A204.1 (cell line): Measurements from ENCODE around the gene HAPLN2.
"Not testable (repeated sequence)": the region's sequence is repeated elsewhere in the genome, so short reads cannot be mapped to it uniquely, and the experiment has no call there.

ENCODE experiments used
- FAIRE-seq: peaks from 2 replicates; lab custom pipeline; 2012; peaks lifted over from hg19 to GRCh38; lab: Jason Lieb, UNC

HAPLN2 gene

GRCh38 chr1:156592158-156592909 lies 26.9 kb upstream of the HAPLN2 start:
- FAIRE-seq = no peak

- no peak for FAIRE-seq
Measured at GRCh38 chr1:156592910-156593660, 26.1 kb upstream of the HAPLN2 start.

GRCh38 chr1:156593661-156593989 lies 25.6 kb upstream of the HAPLN2 start:
- FAIRE-seq = no peak

- no peak for FAIRE-seq
Measured at GRCh38 chr1:156594190-156594589, 25.0 kb upstream of the HAPLN2 start.

- no peak for FAIRE-seq
Measured at GRCh38 chr1:156595016-156595415, 24.2 kb upstream of the HAPLN2 start.

- FAIRE-seq = no peak
Measured at GRCh38 chr1:156596426-156596825, 22.8 kb upstream of the HAPLN2 start.

GRCh38 chr1:156598125-156598524 lies 21.1 kb upstream of the HAPLN2 start:
- no peak for FAIRE-seq

GRCh38 chr1:156598731-156599432 lies 20.3 kb upstream of the HAPLN2 start:
- no peak for FAIRE-seq

- FAIRE-seq = no peak
Measured at GRCh38 chr1:156599811-156600210, 19.4 kb upstream of the HAPLN2 start.

- FAIRE-seq = no peak
Measured at GRCh38 chr1:156600733-156601121, 18.5 kb upstream of the HAPLN2 start.

GRCh38 chr1:156601122-156601830 lies 17.9 kb upstream of the HAPLN2 start, which contains the start of gene GPATCH4:
Gene GPATCH4, minus strand, starts transcription at chr1:156601479.
- FAIRE-seq = peak; percentile 91

GRCh38 chr1:156601892-156602291 lies 17.3 kb upstream of the HAPLN2 start:
- FAIRE-seq = no peak

- FAIRE-seq = no peak
Measured at GRCh38 chr1:156602557-156602993, 16.6 kb upstream of the HAPLN2 start.

GRCh38 chr1:156607344-156607743 lies 11.9 kb upstream of the HAPLN2 start:
- not testable (repeated sequence) for FAIRE-seq

- FAIRE-seq = peak; percentile 77
Measured at GRCh38 chr1:156608036-156608674, 11.1 kb upstream of the HAPLN2 start.

GRCh38 chr1:156608981-156609380 lies 10.2 kb upstream of the HAPLN2 start:
- no peak for FAIRE-seq

- not testable (repeated sequence) for FAIRE-seq
Measured at GRCh38 chr1:156610072-156610471, 9.1 kb upstream of the HAPLN2 start.

- no peak for FAIRE-seq
Measured at GRCh38 chr1:156612666-156613065, 6.5 kb upstream of the HAPLN2 start.

- FAIRE-seq = no peak
Measured at GRCh38 chr1:156615946-156616345, 3.3 kb upstream of the HAPLN2 start.

- no peak for FAIRE-seq
Measured at GRCh38 chr1:156616463-156616862, 2.8 kb upstream of the HAPLN2 start.

- no peak for FAIRE-seq
Measured at GRCh38 chr1:156619582-156619955, 354 bp downstream of the HAPLN2 start.
